ENCODE results near the gene C16orf90. TPM values are rescaled to one million over a fixed set of nuclear protein-coding genes. Genes with fewer than 3 reads are reported as not detected.
A peak's percentile ranks its signal among the peaks of the same experiment; 100 is the strongest.

Gene C16orf90
- total RNA-seq, 4 donors from 2014 or later, result not detected

- H3K27me3 ChIP-seq, result no peaks in the 10 kb centered on the region
- TF ChIP-seq CTCF (IDR thresholded peaks at IDR 0.05) (no peak), POLR2AphosphoS5 (IDR thresholded peaks at IDR 0.05) (no peak), EP300 (IDR thresholded peaks at IDR 0.05; ENCODE audit: low read depth) (no peak), POLR2A (IDR thresholded peaks at IDR 0.05) (no peak)
- H3K9me3 ChIP-seq, result no peaks in the 10 kb centered on the region
- no peaks in the 10 kb centered on the region for H3K4me1 ChIP-seq
- in situ Hi-C loops (cut with MboI; ENCODE audit: low pct_ligation_motif_present in 1 of 4, low pct_unique_long_range_greater_than_20kb in 1 of 4, low sequenced_read_pairs in 3 of 4) (no loop called here), intact Hi-C loops (cut with DNase I; ENCODE audit: low total_unique reads) (no loop called here)
- WGBS, 2 donors (ENCODE audit: low coverage in 1 of 2), result 84 to 100% methylated on average over 1 to 2 of the region's 2 CpGs
- H3K4me3 ChIP-seq, result no peak overlapping the region
- DNase-seq, result no peak
- H3K27ac ChIP-seq, result peak overlapping the region; percentile 24 to 80 (median 73)
- H3K36me3 ChIP-seq, result peaks cover 0 to 19% (median 6%) of the 10 kb centered on the region in 4 donors
Measured at GRCh38 chr16:3519581-3519980, 24.3 kb upstream of the C16orf90 start.

GRCh38 chr16:3518986-3519348 lies 23.7 kb upstream of the C16orf90 start:
- intact Hi-C loops (cut with DNase I; ENCODE audit: low total_unique reads), result no loop called here

GRCh38 chr16:3518292-3518985 lies 23.1 kb upstream of the C16orf90 start:
- in situ Hi-C loops (cut with MboI; ENCODE audit: low pct_ligation_motif_present in 1 of 4, low pct_unique_long_range_greater_than_20kb in 1 of 4, low sequenced_read_pairs in 3 of 4), result no loop called here
- Histone ChIP-seq H3K9me3 (no peaks in the 10 kb centered on the region), H3K4me1 (no peaks in the 10 kb centered on the region), H3K36me3 (peaks cover 0 to 18% (median 2%) of the 10 kb centered on the region in 4 donors), H3K27ac (no peak overlapping the region), H3K27me3 (no peaks in the 10 kb centered on the region), H3K4me3 (no peak overlapping the region)
- TF ChIP-seq EP300 (IDR thresholded peaks at IDR 0.05; ENCODE audit: low read depth) (no peak), CTCF (IDR thresholded peaks at IDR 0.05) (no peak), POLR2A (IDR thresholded peaks at IDR 0.05) (no peak), POLR2AphosphoS5 (IDR thresholded peaks at IDR 0.05) (no peak)
- 27 to 80% methylated on average over 1 to 6 of the region's 6 CpGs for WGBS, 2 donors (ENCODE audit: low coverage in 1 of 2)
- intact Hi-C loops (cut with DNase I; ENCODE audit: low total_unique reads), result no loop called here
- DNase-seq, result no peak

More at GRCh38 chr16:3518986-3519348, 23.7 kb upstream of the C16orf90 start:
- no peak for DNase-seq
- Histone ChIP-seq H3K27me3 (no peaks in the 10 kb centered on the region), H3K27ac (no peak overlapping the region), H3K36me3 (peaks cover 0 to 19% (median 5%) of the 10 kb centered on the region in 4 donors), H3K4me1 (no peaks in the 10 kb centered on the region), H3K4me3 (no peak overlapping the region), H3K9me3 (no peaks in the 10 kb centered on the region)
- WGBS, 2 donors (ENCODE audit: low coverage in 1 of 2), result 93% methylated on average over 8 of the region's 8 CpGs; no CpG with 5 or more reads in 1 of the 2 donors
- TF ChIP-seq EP300 (IDR thresholded peaks at IDR 0.05; ENCODE audit: low read depth) (no peak), POLR2AphosphoS5 (IDR thresholded peaks at IDR 0.05) (no peak), CTCF (IDR thresholded peaks at IDR 0.05) (no peak), POLR2A (IDR thresholded peaks at IDR 0.05) (no peak)
- in situ Hi-C loops (cut with MboI; ENCODE audit: low pct_ligation_motif_present in 1 of 4, low pct_unique_long_range_greater_than_20kb in 1 of 4, low sequenced_read_pairs in 3 of 4), result no loop called here

GRCh38 chr16:3515897-3516296 lies 20.6 kb upstream of the C16orf90 start:
- DNase-seq, result no peak
- in situ Hi-C loops (cut with MboI; ENCODE audit: low pct_ligation_motif_present in 1 of 4, low pct_unique_long_range_greater_than_20kb in 1 of 4, low sequenced_read_pairs in 3 of 4), result no loop called here
- no peak overlapping the region for H3K27ac ChIP-seq
- intact Hi-C loops (cut with DNase I; ENCODE audit: low total_unique reads), result no loop called here
- H3K4me3 ChIP-seq, result no peak overlapping the region
- no peak for TF ChIP-seq CTCF (IDR thresholded peaks at IDR 0.05)
- no peaks in the 10 kb centered on the region for H3K27me3 ChIP-seq
- WGBS, 2 donors (ENCODE audit: low coverage in 1 of 2), result 91 to 94% methylated on average over 3 to 4 of the region's 4 CpGs
- no peaks in the 10 kb centered on the region for H3K4me1 ChIP-seq
- H3K36me3 ChIP-seq, result peaks cover 0 to 16% (median 3%) of the 10 kb centered on the region in 4 donors
- H3K9me3 ChIP-seq, result no peaks in the 10 kb centered on the region
